ENCODE data around the gene MORF4L1.
"Not testable (repeated sequence)": the region's sequence is repeated elsewhere in the genome, so short reads cannot be mapped to it uniquely, and the experiment has no call there.

MORF4L1 gene

GRCh38 chr15:78902281-78903032 lies 29.8 kb downstream of the MORF4L1 start:
- not testable (repeated sequence) for DNase-seq

GRCh38 chr15:78904599-78905358 lies 32.1 kb downstream of the MORF4L1 start:
- no peak for DNase-seq

GRCh38 chr15:78906316-78906620 lies 33.6 kb downstream of the MORF4L1 start:
- no peak for DNase-seq

- no peak for DNase-seq
Measured at GRCh38 chr15:78907577-78907976, 34.9 kb downstream of the MORF4L1 start.

- no peak for DNase-seq
Measured at GRCh38 chr15:78909160-78909695, 36.5 kb downstream of the MORF4L1 start.

- peak; percentile 32 for DNase-seq
Measured at GRCh38 chr15:78909791-78910228, 37.1 kb downstream of the MORF4L1 start.

GRCh38 chr15:78910271-78910670 lies 37.6 kb downstream of the MORF4L1 start:
- DNase-seq = no peak

GRCh38 chr15:78912316-78912715 lies 39.6 kb downstream of the MORF4L1 start:
- no peak for DNase-seq

GRCh38 chr15:78913012-78913411 lies 40.3 kb downstream of the MORF4L1 start:
- no peak for DNase-seq

- DNase-seq = no peak
Measured at GRCh38 chr15:78914027-78914764, 41.5 kb downstream of the MORF4L1 start.

GRCh38 chr15:78915341-78916087 lies 42.8 kb downstream of the MORF4L1 start:
- DNase-seq = peak; percentile 17

GRCh38 chr15:78916088-78916487 lies 43.4 kb downstream of the MORF4L1 start:
- no peak for DNase-seq

GRCh38 chr15:78917888-78918287 lies 45.2 kb downstream of the MORF4L1 start:
- DNase-seq = no peak

GRCh38 chr15:78921517-78921916 lies 48.8 kb downstream of the MORF4L1 start:
- no peak for DNase-seq

GRCh38 chr15:78921940-78922339 lies 49.2 kb downstream of the MORF4L1 start:
- no peak for DNase-seq

GRCh38 chr15:78922527-78922926 lies 49.8 kb downstream of the MORF4L1 start:
- no peak for DNase-seq

- no peak for DNase-seq
Measured at GRCh38 chr15:78923015-78923414, 50.3 kb downstream of the MORF4L1 start.

GRCh38 chr15:78923480-78924360 lies 51.0 kb downstream of the MORF4L1 start:
- DNase-seq = no peak

GRCh38 chr15:78925076-78925624 lies 52.5 kb downstream of the MORF4L1 start:
- no peak for DNase-seq

- no peak for DNase-seq
Measured at GRCh38 chr15:78925956-78926743, 53.5 kb downstream of the MORF4L1 start.
